ENCODE data around the gene COPS7A.

Gene COPS7A

DNA sequence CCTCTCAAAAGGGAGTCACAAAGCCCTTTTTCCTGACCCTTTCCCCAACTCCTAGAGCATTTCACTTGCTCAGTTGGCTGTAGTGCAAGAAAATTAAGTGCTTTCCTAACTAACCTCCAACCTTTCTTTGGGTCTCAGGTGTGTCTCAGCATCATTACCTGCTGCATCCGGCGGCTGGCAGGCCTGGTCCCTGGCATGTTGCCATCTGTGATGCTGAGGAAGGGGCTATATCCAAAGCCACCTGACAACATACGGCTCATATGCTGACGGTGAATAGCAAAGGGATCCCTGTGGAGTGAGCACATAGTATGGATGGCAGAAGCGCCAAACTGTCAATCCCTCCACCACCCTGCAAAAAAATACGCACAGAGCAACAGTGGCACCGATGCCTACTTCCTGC lies 27.9 kb downstream of the COPS7A start:
- no peak for DNase-seq

DNA sequence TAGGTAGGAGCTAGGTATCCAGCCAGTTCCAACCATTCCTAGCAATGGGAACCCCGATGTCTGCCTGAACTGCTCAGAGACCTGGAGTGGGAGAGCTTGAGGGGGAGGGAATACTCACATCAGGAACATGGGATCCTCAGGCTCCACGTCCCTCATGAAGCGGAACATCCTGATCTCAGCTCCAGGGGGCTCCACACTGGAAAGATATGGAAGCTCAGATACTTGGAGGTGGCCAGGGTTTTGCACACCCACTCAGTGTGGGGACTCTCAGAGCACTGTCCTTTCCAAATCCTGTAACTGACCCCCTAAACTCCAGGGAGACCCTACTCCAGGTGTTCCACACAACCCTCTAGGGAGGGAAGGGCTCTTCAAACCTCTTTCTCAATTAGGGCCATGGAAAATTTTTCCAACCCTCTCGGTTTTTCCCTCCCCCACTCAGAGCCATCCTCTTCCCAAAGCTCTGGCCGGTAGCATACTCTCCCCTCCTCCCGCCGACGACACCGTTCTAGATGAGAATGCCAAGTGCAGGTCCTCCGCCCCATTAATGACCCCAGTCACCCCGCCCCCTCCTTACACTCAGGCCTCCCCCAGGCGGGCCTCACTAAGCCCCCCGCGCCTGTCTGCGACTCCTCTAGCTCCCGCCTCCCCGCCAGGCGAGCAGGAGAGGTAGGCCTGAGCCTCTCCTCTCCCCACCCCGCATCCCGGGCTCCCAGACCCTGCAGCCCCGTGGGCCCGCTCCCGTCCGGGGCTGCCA lies 28.5 kb downstream of the COPS7A start:
- peak; percentile 65 for DNase-seq

- peak; percentile 99 for DNase-seq
These were observed 29.3 kb downstream of the COPS7A start, which contains the start of gene MLF2 for GRCh38 chr12:6752921-6753771. TSS of gene MLF2 (minus strand) at chr12:6753141. CDS start at chr12:6752334, 807 bp downstream.

- DNase-seq: no peak
These were observed 30.0 kb downstream of the COPS7A start for GRCh38 chr12:6753772-6754356.

DNA sequence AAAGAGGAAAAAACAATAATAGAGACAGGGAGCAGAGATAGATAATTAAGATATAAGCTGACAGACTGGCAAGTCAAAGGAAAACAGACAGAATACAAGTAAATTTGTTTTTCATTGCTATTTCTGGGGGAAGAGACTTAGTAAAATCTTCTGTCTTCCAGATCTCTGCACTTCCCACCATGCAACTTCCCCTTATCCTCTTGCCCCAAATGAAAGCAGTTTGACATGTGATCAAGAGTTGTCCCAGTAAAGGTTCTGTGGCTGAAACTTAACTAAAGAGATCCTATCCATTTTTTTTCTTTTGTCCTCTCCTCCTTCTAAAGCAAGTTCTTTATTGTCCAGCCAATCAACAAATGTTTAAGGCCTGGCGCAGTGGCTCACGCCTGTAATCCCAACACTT lies 30.6 kb downstream of the COPS7A start:
- DNase-seq: no peak

- no peak for DNase-seq
These were observed 33.3 kb downstream of the COPS7A start for GRCh38 chr12:6757028-6757690.

GRCh38 chr12:6758506-6759095 lies 34.8 kb downstream of the COPS7A start:
- DNase-seq: no peak

DNA sequence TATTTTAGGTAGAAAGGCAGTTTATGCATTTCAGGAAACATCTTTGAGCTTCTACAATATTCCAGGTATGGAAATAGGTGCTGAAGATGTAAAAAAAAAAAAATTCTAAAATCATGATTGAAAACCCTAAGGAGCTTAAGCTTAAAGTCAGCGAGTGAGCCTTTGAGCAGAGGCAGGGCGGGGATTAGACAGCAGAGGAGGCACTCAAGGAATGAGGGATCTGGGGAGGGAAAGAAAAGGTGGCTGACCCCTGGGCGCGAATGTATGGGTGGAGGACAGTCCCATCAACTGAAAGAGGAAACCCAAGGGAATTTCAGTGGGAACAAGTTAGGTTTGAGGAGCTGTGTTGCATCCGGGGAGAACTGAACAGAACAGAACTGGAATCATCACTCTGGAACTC lies 35.9 kb downstream of the COPS7A start:
- DNase-seq: no peak

DNA sequence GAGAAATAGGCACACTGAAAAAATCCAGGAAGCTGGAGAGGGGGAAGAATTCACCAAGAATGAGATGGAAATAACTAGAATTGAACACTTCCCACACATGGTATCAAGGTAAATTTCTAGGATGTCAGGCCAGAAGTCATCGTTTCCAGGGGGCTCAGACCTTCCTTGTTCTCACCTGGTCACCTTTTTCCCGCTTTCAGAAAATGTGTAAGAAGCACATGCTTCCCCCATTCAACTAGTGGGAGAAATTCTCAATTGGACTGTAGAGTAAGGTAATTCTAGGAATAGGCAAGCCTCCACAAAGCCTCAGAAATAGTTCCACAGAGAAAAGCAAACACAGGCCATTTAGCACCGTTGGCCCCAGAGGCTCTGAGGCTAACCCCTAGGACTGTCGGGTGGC lies 39.5 kb downstream of the COPS7A start:
- DNase-seq: no peak

DNA sequence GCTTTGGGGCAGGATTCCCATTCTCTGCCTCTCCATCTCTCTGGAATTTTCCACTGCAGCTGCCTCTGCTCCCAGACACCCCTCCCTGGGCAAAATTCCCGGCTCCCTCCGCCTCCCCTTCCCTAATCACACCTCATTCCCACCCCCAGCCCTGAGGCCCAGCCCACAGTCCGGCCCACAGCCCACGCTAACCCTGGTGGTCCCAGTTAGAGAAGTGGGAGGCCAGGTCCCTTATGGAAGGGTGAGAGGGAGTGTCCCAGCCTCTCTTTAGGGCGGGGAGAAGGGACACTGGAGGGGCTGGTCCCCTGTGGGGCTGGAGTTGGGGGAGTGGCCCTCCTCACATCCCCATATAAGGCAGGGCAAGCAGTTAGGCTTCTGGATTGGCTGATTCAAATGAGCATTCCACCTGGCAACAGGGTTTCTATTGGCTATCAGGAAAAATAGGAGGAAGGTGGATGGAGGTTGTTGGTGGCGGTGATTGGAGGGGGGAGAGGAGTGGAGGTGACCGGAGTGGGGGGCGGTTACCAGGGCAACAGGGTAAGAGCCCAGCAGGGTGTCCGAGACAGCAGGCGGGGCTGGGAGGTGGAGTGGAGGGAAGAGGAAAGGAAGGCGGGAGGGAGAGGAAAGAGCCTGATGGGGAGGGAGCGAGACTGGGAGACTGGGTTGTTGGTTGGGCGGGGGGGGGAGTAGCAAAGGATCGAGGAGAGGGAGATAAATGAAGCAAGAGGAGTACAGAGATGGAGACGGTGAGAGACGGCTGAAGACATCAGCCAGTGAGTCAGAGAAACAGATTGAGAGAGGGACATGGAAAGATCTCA lies 40.4 kb downstream of the COPS7A start:
- peak; percentile 100 for DNase-seq

DNA sequence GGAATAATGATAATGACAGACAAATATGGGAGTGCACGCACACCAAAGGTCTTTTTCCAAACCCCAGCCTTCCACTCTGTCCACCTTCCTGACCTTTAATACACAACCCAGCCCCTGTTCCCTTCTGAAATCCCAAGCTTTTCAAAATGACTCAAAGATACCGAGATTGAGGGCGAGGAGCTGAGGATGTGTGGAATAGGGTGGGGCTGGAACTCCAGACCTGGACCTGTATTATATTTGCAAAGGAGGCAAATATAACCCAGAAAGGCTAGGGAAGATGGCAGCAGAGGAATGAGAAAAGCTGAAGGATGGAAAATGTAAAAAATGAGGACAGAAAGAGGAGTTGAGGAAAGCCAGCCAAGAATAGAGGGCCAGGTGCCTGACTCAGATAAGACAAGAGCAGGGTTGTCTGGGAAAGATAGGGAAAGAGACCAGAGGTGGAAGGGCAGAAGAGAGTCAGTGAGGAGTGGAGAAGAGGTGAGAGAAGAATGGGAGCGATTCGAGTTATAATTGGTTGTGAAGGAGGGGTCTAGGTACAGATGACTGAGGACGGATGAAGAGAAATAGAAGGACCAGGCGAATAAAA lies 41.3 kb downstream of the COPS7A start:
- DNase-seq: no peak

DNA sequence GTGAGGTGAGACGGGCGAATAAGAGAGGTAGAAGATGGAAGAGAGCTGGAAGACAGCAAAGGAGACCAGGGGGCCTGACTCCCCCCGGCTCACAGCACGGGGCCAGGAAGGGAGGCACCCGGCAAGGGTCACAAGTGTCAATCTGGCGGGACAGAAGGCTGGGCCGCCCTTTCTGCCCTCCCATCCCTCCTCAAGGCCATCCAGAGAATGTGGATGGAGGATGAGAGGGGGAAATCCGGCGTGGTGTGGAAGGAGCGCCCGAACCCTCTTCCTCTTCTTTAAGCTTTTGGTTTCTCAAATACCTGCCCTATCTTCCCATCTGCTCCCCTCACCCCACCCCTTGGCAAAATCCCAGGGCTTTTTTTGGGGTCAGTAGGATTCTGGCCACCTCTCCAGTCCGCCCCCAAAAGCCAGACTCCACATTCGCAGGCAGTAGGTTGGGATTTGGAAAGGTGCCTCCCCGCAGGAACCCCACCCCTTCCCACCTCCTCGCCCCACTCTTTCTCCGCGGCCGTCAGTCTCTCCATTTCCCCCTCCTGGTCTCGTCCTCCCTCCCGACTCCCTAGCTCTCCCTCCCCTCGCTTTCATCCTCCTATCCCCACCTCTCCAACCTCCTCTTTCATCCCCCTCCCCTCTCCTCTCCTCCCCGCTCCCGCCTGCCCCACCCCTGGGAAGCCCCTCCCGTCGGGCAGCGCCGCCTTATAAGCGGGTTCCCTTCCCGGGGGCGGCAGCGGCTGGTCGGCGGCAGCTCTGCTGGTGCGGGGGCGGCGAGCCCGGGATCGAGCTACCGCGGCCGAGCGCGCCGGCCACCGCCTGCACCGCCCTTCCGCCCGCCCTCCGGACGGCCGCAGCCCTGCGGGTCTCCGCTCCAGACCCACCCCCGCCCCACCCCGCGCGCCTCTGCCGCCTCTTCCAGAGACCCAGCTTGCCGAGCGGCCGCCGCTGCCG lies 42.1 kb downstream of the COPS7A start, which contains the start of gene PTMS:
Gene PTMS (plus strand): TSS at position 730 of the 948 bp plus-strand sequence. CDS start 343 bp downstream, outside the sequence.
- DNase-seq: peak; percentile 94

DNA sequence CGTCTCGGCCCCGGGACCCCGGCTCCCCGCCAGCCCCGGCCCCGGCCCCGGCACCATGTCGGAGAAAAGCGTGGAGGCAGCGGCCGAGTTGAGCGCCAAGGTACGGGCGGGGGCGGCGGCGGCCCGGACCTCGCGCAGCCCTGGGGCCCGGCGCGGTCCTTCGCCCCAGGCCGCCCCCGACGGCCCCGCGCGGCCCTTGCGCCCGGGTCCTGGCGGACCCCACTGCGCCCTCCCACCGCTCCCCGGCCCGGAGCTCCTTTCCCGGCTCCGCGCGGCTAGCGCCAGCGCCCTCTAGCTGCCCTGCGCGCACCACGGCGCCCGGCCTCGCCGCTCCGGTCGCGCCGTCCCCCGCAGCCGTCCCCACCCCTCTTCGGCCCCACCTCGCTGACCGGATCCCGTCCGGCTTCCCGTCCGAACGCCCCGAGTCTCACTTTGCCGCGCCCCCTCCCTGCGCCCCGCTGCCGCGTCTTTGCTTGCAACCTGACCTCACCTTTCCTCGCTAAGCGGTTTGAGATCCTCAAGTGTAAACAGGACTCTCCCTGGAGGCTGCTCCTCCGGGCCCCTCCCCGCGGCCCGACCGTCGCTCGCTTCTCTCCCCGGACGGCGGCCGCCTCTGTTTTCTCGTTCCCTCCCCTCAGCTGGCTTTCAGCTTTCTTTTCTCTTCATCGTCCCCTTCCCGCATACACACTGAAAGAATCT lies 43.0 kb downstream of the COPS7A start:
- DNase-seq: peak; percentile 71

DNA sequence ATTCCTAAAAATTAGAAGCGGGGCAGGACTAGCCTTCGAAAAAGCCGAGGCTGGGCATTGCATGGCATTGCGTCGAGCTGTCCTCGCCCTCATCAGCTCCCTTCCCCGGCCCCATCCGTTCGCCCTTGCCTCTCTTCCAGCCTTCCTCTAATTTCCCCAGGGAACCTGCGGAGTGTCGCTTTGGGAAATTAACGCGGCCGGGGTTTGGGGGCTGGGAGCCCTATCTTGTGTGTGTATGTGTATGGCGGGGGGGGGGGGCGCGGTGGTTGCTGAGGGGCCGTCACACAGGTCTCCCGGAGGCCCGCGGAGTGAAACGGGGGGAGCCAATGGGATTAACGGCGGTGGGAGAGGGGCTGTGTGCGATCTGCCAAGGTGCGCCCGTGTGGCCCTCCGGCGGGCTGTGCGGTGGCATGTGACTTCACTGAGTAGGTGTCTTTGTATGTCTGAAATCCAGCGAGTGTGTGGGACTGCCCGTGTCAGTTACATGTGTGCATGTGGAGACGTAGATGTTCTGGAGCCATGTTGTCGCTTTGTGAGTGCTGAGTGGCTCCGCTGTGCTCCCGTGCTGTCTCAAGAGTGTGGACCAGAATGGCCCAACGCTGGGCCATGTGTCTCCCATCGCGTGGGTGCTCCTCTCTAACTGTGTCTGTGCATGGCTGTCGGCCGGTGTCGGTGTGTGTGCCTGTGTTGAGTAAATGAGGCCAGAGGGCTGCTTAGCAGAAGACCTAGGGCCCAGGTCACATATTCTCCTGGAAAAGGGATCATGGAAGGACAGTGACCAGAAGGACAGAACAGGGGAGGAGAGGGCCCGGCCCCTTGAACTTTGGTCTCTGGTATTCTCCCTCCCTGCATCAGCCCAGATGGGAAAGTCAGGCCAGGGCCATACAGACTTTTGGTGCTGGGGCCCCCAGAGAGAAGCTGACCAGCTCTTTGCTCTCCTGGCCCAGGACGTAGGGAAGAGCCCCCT lies 43.8 kb downstream of the COPS7A start:
- DNase-seq: peak; percentile 35

DNA sequence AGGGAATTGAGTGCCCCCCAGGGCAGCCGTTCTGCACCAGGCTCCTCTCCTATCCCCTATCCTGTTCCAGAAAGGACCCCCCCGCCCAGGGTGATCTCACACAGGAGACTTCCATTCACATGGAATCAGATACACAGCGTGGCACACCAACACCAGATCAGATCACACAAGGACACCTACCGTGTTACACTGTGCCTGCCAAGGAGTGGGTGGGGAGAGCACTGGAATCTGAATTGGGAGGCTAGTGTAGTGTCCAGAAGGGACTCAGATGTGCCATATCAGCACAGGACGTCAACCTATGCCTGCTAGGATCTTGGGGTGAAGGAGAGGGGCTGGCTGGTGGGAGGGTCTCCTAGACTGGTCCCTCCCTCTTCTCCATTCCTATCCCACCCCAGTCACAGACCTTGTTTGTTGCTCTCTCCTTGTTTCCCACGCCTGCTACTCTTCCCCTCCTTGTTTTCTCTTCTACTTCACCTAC lies 44.6 kb downstream of the COPS7A start:
- peak; percentile 25 for DNase-seq

DNA sequence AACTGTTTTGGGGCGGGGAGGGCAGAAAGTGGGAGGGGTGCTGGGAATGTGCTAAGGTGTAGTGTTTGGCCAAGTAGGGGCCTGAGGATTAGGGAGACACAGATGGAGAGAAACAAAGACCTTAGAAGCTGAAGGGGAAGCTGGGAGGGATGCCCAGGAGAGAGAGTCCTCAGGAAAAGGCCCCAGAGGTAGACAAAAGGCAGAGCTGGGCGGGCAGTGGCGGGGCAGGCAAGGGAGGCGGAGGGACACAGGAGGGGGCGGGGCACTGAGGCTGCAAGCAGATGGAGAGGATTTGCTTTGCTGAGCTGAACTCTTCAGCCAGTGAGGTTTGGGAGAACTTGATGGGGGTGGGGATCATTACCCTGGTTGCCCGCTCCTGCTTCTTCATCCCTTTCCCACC lies 45.1 kb downstream of the COPS7A start:
- DNase-seq: peak; percentile 31

DNA sequence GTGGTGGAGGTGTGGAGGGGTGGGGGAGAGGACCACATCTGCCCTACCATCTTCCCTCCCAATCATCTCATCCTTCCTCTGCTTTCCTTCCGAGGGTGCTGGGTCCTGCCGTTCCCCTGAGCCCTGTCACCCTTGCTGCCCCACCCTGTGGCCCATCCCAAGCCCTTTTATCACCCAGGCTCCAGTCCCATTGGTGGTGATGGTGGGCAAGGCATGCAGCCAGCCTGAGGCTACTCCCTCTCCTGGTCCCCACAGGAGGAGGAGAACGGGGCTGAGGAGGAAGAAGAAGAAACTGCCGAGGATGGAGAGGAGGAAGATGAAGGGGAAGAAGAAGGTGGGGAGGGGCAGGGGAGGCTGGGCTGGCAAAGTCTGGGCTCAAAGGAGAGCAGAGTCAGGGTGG lies 45.8 kb downstream of the COPS7A start:
- DNase-seq: no peak

DNA sequence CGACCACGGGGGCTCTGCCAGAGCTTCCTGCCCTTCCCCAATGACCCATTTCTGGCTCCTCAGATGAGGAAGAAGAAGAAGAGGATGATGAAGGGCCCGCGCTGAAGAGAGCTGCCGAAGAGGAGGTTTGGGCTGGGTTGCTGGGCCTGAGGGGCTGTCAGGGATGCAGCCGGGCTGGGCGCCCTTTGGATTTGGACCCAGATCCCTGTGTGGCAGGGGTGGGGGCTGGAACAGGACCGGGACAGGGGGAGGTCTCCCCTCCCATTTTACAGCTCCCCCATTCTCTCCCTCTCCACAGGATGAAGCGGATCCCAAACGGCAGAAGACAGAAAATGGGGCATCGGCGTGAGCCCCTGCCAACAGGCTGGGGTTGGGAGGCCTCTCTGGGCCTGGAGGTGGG lies 46.2 kb downstream of the COPS7A start:
- no peak for DNase-seq

All from EL (cell line).